CD4-positive, alpha-beta T cell (primary cell): ENCODE data around the gene AVEN. TPM values are rescaled to one million over a fixed set of nuclear protein-coding genes. Genes with fewer than 3 reads are reported as not detected.

ENCODE experiments used
- ATAC-seq: fragments of 200-7000 bp; cut with Tn5 transposase; one replicate; pipeline ENCODE4 v1.10.0; 2022; ENCODE audit warnings: mild to moderate bottlenecking; ENCODE audit not compliant: poor library complexity
- CTCF ChIA-PET: fragments of 350-600 bp; sonication (Branson Sonifier 250); formaldehyde crosslinking; loops from one replicate; lab custom pipeline; 2021; ENCODE audit warnings: antibody characterized with exemption, inconsistent platforms; lab: Charles Lee
- POLR2A ChIA-PET: fragments of 350-600 bp; sonication (Branson Sonifier 250); formaldehyde crosslinking; loops from one replicate; lab custom pipeline; 2021; ENCODE audit warnings: antibody characterized with exemption, inconsistent platforms; lab: Charles Lee
- DNase-seq, 14 experiments: peaks; one replicate each; pipeline ENCODE4 v3.0.0-alpha.2; 2013 to 2020; ENCODE audit warnings: mixed read lengths in 2 of 14
- H3K27ac ChIP-seq, 2 donors: one replicate each; pipeline versions ENCODE4 v1.5.1 to v1.7.0; 2013; ENCODE audit warnings: low read length in 2 of 2, low read depth in 1 of 2, mild to moderate bottlenecking in 1 of 2
- H3K27me3 ChIP-seq, 2 experiments: 1 replicate in 1 of 2; 2 replicates in 1 of 2; pipeline versions ENCODE4 v1.6.1 to v1.7.0; 2013; ENCODE audit warnings: low read length in 2 of 2, control low read depth in 1 of 2, mild to moderate bottlenecking in 1 of 2, moderate library complexity in 1 of 2; ENCODE audit not compliant: insufficient read depth in 2 of 2, control insufficient read depth in 1 of 2
- H3K36me3 ChIP-seq: one replicate; pipeline ENCODE4 v1.6.1; 2013; ENCODE audit warnings: low read length, control low read depth; ENCODE audit not compliant: insufficient read depth
- H3K4me1 ChIP-seq: one replicate; pipeline ENCODE4 v1.6.1; 2013; ENCODE audit warnings: low read length, control low read depth; ENCODE audit not compliant: insufficient read depth
- H3K4me3 ChIP-seq: one replicate; pipeline ENCODE4 v1.5.1; 2013; ENCODE audit warnings: mild to moderate bottlenecking, low read length, moderate library complexity
- H3K9me3 ChIP-seq, 2 experiments: 1 replicate in 1 of 2; 2 replicates in 1 of 2; pipeline versions ENCODE4 v1.6.1 to v1.7.0; 2013; ENCODE audit warnings: low read length in 2 of 2, mild to moderate bottlenecking in 2 of 2, control low read depth in 1 of 2, moderate library complexity in 1 of 2; ENCODE audit not compliant: control insufficient read depth in 1 of 2, insufficient read depth in 1 of 2
- H3K27ac Mint-ChIP-seq: one replicate; pipeline ENCODE4 v1.8.0; 2020; ENCODE audit warnings: mixed read lengths
- H3K27me3 Mint-ChIP-seq: one replicate; pipeline ENCODE4 v1.8.0; 2021; ENCODE audit warnings: mixed read lengths
- H3K36me3 Mint-ChIP-seq: one replicate; pipeline ENCODE4 v1.8.0; 2021; ENCODE audit warnings: low read depth, mixed read lengths
- H3K4me1 Mint-ChIP-seq: one replicate; pipeline ENCODE4 v1.8.0; 2021; ENCODE audit warnings: low read depth, mixed read lengths
- H3K4me3 Mint-ChIP-seq: one replicate; pipeline ENCODE4 v1.8.0; 2020; ENCODE audit warnings: mild to moderate bottlenecking, mixed read lengths
- H3K9me3 Mint-ChIP-seq: one replicate; pipeline ENCODE4 v1.8.0; 2020; ENCODE audit warnings: mixed read lengths
- intact Hi-C, 2 experiments: fragments of 100-400 bp; cut with DNase I in 1 of 2; cut with micrococcal nuclease in 1 of 2; formaldehyde crosslinking; loops; one replicate each; pipeline versions ENCODE4 v1.15.1 to v1.9.0; 2023 to 2025; cut with DNase I, micrococcal nuclease
- total RNA-seq, 174 experiments: library from RNA in 2 of 174; stranded (reverse) in 2 of 174; gene quantifications; one replicate each; pipeline ENCODE4 v1.2.3 and lab custom pipeline; 2021 to 2026
- TF ChIP-seq, protein P1 (sequence below): fragments of 200-600 bp; IDR thresholded peaks from one replicate; pipeline ENCODE4 v1.8.0; 2022; ENCODE audit warnings: antibody characterized with exemption, mild to moderate bottlenecking

Gene AVEN
- total RNA-seq, 2 experiments from 2014 or later = 4.5 to 4.9 TPM

GRCh38 chr15:33963831-33964664 lies 75.0 kb downstream of the AVEN start:
- ATAC-seq (no peak), DNase-seq (peak in 2 of 14 experiments; percentile 3 to 7)
- Mint-ChIP-seq H3K9me3 (no peaks in the 10 kb centered on the region), H3K4me3 (no peak overlapping the region), H3K27ac (no peak overlapping the region), H3K4me1 (no peaks in the 10 kb centered on the region), H3K36me3 (no peaks in the 10 kb centered on the region), H3K27me3 (no peaks in the 10 kb centered on the region)
- intact Hi-C loops = no loop called here
- Histone ChIP-seq H3K27me3 (no peaks in the 10 kb centered on the region), H3K4me3 (no peak overlapping the region), H3K9me3 (no peaks in the 10 kb centered on the region), H3K27ac (no peak overlapping the region), H3K4me1 (no peaks in the 10 kb centered on the region), H3K36me3 (no peaks in the 10 kb centered on the region)
- ChIA-PET CTCF (no interaction called here), POLR2A (no interaction called here)
- TF ChIP-seq, protein P1, sequence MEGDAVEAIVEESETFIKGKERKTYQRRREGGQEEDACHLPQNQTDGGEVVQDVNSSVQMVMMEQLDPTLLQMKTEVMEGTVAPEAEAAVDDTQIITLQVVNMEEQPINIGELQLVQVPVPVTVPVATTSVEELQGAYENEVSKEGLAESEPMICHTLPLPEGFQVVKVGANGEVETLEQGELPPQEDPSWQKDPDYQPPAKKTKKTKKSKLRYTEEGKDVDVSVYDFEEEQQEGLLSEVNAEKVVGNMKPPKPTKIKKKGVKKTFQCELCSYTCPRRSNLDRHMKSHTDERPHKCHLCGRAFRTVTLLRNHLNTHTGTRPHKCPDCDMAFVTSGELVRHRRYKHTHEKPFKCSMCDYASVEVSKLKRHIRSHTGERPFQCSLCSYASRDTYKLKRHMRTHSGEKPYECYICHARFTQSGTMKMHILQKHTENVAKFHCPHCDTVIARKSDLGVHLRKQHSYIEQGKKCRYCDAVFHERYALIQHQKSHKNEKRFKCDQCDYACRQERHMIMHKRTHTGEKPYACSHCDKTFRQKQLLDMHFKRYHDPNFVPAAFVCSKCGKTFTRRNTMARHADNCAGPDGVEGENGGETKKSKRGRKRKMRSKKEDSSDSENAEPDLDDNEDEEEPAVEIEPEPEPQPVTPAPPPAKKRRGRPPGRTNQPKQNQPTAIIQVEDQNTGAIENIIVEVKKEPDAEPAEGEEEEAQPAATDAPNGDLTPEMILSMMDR = no peak

GRCh38 chr15:33960549-33960935 lies 78.5 kb downstream of the AVEN start:
- no peak overlapping the region for H3K4me3 Mint-ChIP-seq
- H3K27me3 Mint-ChIP-seq = no peaks in the 10 kb centered on the region
- H3K27ac Mint-ChIP-seq = no peak overlapping the region
- TF ChIP-seq, protein P1 = no peak
- H3K27ac ChIP-seq = no peak overlapping the region
- no peaks in the 10 kb centered on the region for H3K4me1 Mint-ChIP-seq
- no peak overlapping the region for H3K4me3 ChIP-seq
- DNase-seq (no peak), ATAC-seq (no peak)
- ChIA-PET CTCF (no interaction called here), POLR2A (no interaction called here)
- no peaks in the 10 kb centered on the region for H3K36me3 Mint-ChIP-seq
- H3K9me3 ChIP-seq = no peaks in the 10 kb centered on the region
- intact Hi-C loops = no loop called here
- H3K4me1 ChIP-seq = no peaks in the 10 kb centered on the region
- no peaks in the 10 kb centered on the region for H3K36me3 ChIP-seq
- H3K27me3 ChIP-seq = no peaks in the 10 kb centered on the region
- H3K9me3 Mint-ChIP-seq = no peaks in the 10 kb centered on the region

- Mint-ChIP-seq H3K4me1 (no peaks in the 10 kb centered on the region), H3K27me3 (no peaks in the 10 kb centered on the region), H3K4me3 (no peak overlapping the region), H3K27ac (no peak overlapping the region), H3K36me3 (no peaks in the 10 kb centered on the region), H3K9me3 (no peaks in the 10 kb centered on the region)
- Histone ChIP-seq H3K27me3 (no peaks in the 10 kb centered on the region), H3K9me3 (no peaks in the 10 kb centered on the region), H3K27ac (no peak overlapping the region), H3K36me3 (no peaks in the 10 kb centered on the region), H3K4me3 (no peak overlapping the region), H3K4me1 (no peaks in the 10 kb centered on the region)
- intact Hi-C loops = no loop called here
- ChIA-PET POLR2A (no interaction called here), CTCF (no interaction called here)
- ATAC-seq (no peak), DNase-seq (no peak)
- TF ChIP-seq, protein P1 = no peak
Measured at GRCh38 chr15:33959844-33960548, 79.0 kb downstream of the AVEN start.
